Activated CD4-positive, CD25-positive, alpha-beta regulatory T cell (primary cell): ENCODE results near the gene NEK1.
A peak's percentile ranks its signal among the peaks of the same experiment; 100 is the strongest.
"Not testable (repeated sequence)": the region's sequence is repeated elsewhere in the genome, so short reads cannot be mapped to it uniquely, and the experiment has no call there.

Experiments
- DNase-seq, 4 experiments: peaks; one replicate each; lab custom pipeline; 2025; lab: John Stamatoyannopoulos, UW

NEK1 gene

DNA sequence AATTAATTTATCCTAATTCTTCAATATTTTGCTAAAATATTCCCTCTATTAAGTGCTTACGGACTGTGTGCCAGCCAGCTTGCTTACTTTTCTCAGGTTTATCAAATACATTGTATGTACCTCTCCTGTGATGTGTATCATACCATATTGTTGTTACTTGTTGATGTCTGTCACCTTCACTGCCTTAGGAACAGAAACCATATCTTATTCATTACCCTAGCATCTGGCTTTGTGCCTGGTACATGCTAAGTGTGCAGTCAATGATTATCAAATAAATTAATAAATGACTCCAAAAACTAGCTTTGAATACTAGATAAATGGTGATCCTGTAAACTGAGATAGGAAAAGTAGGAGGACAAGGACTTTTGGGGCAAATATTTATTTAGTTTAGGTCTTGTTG, 14.9 kb upstream of the NEK1 start:
- no peak for DNase-seq

DNA sequence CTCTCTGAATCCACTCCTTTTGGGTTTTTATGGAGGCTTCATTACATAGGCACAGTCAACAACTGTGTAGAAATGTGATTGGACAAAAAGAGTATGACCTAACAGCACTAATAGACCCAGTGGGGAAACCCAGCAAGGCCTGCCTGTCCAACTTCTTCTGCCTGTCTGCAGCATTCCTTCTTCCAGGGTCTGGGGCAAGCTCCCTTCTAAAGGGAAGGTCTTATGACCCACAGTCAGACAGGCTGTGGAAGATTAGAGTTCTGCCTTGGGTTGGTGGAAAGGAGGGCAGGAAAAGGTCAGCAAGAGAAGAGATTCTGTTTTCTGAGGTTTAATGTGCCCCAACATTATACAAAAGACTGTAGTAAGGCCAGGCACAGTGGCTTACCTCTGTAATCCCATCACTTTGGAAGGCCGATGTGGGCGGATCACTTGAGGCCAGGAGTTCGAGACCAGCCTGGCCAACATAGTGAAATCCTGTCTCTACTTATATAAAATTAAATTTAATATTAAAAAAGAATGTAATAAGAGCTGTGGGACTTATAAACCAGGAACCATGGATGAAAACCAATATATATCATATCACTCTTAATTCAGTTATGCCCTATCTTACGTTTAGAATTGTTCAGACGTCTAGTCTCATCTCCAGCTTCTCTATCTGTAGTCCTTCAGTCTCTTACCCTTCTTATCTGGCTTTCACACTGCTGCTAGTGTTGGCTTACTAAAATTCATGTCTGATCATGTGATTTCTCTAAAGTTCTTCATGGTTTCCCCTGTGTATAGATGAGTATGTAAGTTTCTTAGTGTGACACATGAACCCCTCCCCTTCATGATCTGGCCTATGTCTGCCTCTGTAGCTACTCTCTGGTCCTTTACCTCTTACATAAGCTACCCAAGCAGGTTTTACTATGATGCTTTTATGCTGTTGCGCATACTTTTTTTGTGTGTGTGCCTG, 14.2 kb upstream of the NEK1 start:
- DNase-seq = no peak

DNA sequence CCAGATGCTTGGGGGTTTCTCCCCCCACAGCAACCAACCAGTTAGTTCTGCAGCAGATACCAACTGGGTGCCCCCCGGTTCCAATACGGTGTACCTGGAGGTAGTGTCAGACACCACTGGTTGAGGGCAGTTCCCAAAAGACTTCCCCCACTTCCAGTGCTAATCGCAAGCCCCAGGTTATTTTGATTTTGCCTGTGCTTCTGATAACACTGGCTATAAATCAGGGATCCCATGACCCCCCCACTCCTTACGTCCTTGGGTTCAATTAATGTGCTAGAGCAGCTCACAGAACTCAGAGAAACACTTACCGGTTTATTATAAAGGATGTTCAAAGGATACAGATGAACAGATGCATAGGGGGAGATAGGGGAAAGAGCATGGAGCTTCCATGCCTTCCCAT, 13.5 kb upstream of the NEK1 start:
- no peak for DNase-seq

DNA sequence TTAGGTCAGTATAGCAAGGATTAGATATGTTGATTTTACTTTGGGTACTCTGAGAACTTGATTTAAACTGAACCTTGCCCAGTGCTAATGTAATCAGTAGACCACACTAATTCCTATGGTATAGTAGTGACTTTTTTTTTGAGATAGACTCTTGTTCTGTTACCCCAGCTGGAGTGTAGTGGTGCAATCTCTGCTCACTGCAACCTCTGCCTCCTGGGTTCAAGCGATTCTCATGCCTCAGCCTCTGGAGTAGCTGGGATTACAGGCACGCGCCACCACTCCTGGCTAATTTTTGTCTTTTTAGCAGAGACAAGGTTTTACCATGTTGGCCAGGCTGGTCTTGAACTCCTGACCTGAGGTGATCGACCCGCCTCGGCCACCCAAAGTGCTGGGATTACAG, 11.6 kb upstream of the NEK1 start:
- not testable (repeated sequence) for DNase-seq

DNA sequence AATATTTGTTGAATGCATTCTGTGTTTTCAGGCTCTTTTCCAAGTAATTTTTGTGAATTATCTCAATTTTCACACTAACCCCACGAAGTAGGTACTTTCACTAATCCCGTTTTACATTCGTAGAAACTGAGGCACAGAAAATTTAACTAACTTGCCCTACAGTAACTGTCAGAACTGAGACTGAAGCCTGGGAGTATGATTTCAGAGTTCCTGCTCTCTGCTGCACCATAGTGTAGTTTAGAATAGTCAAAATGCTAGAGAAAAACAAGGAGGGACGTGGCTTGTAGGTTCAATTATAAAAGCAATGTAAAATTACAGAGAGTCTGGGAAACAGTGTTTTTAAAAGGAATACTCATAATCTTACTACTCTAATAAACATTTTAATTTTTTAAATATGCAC, 10.2 kb upstream of the NEK1 start:
- no peak for DNase-seq

DNA sequence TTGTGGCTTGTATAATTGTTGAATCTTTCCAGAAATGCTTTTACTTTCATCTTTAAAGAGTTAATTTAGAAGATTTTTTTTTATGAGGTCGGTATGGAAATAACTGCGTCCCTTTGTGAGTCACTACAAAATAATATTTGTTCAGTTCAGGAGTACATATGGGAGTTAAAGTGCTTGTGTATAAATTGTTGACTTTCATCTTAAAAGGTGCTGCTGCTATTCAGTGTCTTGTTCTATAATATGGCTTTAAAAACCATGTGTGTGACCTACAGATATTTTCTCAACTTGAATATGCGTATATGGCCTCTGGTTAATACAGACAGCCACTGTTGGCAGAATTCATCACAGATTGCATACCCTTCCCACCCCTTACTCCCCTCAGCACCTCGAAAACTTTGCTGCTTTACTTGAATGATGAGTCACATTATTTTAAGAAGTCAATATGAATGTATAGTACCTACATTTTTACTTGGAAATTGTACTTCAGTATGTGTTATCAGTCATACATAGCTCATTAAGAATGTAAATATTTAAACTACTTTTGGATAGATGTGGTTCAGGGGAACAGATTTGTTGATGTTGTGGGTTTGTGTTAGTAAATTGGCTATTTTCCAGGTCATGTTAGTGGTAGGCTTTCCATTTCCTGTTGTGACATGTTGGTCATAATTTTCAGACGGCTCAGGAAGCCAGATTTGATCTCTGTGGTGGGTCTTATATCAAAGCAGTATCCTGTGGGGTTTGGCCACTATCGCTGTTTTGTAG, 9.5 kb upstream of the NEK1 start:
- no peak for DNase-seq

DNA sequence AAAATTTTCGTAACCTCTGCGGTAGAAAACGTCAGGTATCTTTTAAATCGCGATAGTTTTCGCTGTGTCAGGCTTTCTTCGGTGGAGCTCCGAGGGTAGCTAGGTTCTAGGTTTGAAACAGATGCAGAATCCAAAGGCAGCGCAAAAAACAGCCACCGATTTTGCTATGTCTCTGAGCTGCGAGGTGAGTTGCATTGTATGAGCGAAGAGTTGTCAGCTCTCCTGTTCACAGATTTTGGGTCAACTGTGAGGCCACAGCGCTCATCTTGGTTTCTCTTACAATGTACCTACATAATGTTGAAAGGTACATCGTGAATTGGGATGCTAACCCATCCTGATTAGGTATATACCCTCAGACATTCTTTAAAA, 8.5 kb upstream of the NEK1 start:
- peak in 2 of 4 experiments; percentile 1 to 3 for DNase-seq

DNA sequence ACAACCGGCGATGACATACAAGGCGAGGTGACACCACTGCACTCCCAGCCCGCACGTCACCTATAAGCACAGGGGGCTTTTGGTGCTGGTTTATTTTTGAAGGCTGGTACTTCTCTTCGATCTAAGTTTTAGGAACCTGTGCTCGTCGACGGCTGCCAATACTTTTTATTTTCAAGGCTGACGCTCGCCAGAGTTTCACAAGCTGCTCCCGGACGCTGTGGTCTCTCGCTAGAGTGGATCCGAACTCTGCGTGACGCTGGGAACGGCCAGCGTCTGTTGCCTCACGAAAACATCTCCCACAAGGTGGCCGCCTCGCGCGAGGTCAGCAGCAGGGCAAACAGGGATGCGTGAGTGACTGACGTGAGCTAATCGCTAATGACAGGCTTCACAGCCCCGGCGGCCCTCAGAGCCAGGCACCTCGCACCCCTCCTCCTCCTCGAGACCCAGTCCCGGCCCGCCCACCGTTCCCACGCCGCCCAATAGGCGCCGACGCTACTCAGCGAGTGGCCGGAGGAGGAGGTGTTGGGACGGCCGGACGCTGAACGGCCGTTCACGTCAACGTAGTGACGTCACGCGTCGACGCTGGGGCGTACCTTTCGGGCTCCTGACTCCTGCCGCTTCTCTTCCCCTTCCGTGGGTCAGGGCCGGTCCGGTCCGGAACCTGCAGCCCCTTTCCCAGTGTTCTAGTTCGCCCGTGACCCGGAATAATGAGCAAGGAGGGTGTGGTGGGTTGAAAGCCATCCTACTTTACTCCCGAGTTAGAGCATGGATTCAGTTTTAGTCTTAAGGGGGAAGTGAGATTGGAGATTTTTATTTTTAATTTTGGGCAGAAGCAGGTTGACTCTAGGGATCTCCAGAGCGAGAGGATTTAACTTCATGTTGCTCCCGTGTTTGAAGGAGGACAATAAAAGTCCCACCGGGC, 7.8 kb upstream of the NEK1 start, which contains the start of gene CLCN3:
TSS of gene CLCN3 (plus strand) at position 621 of the 922 bp plus-strand sequence. CDS start 15,351 bp downstream, outside the sequence.
- DNase-seq = peak; percentile 72 to 85 (median 76)

DNA sequence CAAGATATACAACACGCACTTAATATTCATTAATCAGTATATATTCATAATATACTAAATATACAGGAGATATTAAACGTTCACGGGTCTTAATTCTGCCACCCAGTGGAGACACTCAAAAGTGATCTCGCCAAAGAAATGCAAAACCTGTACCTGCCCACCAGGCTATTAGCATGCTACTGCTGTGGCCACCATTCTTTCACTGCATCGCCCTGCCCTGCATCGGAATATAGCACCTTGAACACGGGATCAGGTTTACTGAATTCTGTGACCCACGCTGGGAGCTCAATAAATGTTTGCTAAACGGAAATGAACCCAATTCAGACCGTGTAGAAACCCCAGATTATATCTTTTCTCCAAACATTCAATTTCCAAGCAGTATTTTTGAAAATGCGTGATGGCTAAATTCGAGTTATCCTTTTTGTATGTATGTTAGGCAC, 7.2 kb upstream of the NEK1 start:
- DNase-seq = peak in 3 of 4 experiments; percentile 2 to 13 (median 5)

DNA sequence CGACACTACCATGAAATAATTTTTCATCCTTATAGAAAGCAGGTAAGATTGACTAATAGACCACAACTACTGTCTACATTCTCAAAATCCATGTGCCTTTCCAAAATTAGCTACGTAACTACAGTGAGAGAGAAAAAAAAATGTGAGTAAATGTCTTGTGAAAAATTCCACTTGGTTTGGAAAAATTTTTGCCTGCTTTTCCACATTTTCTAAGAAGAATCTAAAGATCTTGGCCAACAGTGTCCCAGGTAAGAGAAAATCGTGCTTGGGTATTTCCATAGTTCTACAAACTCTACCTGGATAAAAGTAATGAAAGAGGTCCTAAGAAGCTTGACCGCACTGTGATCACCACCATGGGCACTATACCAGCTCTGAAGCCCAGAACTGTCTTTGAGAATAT, 6.6 kb upstream of the NEK1 start:
- no peak for DNase-seq

DNA sequence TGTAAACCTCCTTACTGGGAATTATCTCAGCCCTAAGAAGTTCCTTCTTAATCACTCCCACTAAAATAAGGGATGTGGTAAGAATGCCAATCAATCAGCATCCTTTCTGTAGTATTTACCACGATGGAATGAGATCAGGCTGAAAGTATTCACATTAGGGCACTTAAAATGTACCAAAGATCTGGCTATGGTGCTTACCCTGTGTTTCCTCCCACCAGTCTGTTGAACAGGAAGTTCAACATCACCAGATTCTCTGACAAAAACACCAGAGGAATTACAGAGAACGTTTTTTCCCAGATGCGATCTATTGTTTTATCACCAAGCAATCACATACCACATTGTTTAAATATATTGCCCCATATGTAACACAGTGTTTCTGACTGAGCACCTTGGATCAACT, 5.9 kb upstream of the NEK1 start:
- no peak for DNase-seq

DNA sequence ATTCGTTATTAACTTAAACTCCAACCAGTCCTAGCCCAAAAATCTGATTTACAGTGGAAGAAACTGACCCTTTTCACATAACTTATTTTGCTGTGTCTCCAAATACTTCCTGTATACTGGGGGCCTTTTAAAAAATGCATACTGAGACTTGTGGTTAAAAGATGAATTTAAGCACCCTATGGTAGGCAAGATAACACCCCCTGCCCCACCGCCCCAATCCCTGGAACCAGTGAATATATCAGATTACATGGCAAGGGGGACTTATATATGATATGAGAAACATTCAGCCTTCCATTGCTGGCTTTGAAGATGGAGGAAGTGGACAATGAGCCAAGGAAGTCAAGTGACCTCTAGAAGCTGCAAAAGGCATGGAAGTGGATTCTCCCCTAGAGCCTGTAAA, 4.9 kb upstream of the NEK1 start:
- DNase-seq = no peak

DNA sequence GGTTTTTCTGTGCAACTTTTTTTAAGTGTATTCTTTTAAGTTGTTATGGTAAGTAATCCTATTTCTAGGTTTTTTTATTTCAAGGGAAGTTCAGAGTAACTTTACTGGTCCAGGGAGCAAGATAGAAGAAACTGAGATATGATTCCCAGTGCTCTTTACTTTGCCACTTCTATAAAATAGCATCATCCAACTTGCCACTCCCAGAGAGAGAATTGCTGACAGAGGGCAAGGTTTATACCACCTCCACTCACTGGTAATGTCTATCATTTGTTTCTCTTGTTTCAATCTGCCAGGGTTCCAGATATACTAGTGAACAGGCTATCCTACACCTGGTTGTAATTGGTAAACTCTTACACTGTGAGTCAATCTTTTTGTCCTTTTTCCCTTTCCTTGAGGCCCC, 4.5 kb upstream of the NEK1 start:
- DNase-seq = no peak

DNA sequence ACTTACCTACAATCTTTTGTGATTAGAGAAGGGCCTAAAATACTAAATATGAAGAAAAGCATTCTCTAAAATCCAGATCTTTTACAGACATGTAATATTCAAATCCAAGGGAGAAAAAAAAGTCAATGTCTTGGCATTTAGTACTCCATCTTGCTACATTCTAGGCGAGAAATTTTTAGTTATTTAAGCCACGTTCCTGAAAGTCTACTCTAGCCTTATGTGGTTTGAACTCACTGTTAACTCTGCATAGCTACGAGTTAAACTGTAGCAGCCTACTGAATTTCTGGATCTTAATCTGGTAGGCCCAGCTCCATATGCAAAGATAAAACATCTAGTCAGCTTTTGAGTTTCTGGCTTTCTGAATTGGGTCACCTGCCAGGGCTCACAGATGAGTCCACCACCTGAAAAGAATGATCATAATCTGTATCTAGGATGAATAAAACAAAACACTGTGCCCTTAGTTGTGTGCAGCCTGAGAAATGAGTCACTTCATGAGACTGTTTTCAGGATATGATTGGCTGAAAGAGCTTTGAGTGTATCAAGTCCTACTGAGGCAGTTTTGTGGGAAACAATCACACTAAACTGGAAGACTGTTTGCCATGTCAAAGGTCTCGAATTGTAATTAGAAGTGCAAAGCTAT, 3.2 kb upstream of the NEK1 start:
- DNase-seq = no peak

DNA sequence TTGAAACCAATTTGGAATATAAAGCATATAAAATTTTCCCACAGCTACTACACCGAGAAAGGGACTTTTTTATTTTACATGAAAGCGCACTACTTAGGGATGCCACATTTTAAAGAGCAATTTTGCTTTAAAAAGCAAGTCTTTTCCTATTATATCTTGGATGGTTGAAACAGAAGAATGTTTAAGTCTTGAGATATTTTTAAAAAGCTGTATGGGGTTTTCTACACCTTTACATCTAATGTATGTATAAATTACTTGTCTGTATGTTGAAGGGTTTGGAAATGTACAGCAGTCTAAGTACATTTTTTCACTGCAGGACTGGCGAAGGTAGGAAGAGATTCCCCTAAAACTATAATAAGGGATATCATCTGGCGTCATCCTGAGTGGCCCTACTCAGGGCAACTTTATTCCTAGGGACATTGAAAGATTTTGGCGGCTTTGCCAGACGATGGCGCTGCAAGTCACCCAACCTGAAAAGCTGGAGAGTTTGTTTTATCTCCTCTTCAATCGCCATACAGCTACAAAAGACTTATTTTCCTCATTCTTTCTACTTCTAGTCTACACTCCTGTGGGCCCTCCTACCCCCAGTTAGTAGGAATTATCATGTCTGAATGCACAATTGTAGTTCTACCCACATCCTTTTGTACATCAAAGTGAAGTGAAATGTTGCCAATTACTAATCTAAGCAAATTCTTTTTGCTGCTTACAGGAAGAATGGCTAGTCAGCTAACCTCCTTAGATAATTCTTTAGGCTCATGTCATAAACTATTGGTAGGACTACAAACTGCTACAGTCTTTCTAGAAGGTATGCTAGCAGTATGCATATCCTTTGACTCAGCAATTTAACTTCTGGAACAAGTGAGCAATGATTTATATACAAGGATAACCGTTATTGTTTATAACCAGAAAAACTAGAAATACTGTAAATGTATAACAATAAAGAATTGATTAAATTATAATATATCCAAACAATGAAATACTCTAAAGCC, 782 bp upstream of the NEK1 start:
- peak; percentile 13 to 43 (median 24) for DNase-seq

DNA sequence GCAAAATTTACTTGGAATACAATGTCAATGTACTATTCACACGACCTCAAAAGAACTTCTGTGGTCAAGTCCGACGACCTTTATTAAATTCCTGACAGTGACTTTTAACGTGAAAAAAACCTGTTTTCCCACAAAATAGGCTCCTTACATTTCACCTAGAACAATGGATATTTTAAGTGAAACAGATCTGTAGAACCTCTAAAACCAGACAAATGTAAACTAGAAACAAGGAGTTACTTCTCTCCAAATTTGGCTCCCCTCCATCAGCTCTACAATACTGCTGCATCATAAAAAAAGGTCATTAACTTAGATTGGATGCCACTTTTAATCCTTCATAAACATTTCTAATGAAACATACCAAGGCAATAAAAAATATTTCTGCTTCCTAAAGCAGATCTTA, 1.2 kb downstream of the NEK1 start:
- DNase-seq = no peak

DNA sequence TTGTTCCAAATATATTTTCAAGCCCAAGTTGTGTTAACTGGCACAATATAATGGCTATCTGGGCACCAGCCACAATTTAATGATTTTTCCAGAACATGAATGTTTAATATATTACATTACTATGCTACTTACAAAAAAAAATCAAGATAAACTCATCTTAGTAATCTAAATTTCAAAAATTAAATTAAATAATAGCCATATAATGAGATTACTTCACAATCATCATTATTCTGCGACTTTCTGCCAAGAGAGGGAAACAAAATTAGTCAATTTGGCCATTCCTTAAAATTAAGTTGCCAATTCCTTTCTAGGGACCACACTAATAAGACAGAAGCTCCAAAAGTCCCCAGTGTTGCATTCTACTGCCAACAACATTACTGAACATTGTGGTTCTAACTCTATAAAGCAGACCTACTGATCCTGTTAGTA, 7.5 kb downstream of the NEK1 start:
- DNase-seq = no peak

DNA sequence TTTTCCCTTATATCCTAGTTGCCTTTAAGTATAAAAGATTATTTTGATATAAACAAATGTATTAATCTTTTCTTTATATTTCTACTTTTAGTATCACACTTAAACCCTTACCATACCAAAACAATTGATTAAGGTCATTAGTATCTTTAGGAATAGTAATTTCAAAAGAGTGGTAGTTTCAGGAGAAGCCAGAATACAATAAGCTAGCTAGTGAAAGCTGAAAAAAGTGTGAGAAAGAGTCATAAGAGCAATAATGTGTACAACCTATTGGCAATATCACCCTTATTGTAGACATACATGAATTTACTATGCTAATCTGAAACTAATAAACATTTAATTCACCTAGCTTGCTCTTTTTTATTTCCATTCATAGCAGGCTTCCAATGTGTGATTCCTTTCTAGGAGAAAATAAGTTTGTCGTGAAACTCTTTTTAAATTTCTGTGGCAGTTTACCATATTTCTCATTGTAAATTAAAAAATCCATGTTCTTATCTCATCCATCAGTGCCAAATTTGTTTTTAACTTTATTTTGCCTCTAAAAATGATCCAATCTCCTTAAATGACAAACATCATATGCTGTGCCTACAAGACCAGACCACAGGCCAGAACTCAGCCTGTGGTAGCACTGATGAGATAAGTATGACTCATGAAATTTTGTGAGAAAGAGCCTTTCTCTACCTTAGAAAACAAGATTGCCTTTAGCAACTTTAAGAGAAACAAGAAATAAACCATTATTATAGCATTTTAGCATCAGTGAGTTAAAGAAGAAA, 8.1 kb downstream of the NEK1 start:
- DNase-seq = no peak

DNA sequence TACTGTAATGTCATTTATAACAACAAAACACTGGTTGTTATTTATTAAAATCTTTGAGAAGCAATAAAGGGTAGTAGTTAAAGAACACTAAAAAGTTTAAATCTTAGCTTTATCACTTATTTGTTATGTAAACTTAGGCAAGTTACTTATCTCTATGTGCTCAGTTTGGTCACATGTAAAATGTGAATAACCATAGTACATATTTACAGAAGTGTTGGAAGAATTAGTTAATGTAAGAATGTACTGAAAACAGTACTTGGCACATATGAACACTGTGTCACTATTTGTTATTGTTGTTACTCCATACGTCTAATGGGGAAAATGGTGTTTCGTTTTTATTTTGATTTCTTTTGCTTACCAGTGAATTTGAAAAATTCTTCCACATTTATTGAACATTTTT, 9.1 kb downstream of the NEK1 start:
- no peak for DNase-seq
